ENCODE measurements around the gene NTNG1.
"Not testable (repeated sequence)": the region's sequence is repeated elsewhere in the genome, so short reads cannot be mapped to it uniquely, and the experiment has no call there.

NTNG1 gene

GRCh38 chr1:107195476-107195875, 54.6 kb downstream of the NTNG1 start:
- in situ Hi-C loops (cut with MboI; ENCODE audit: low sequenced_read_pairs) = no loop called here

- in situ Hi-C loops (cut with MboI; ENCODE audit: low sequenced_read_pairs) = no loop called here
Measured at GRCh38 chr1:107196973-107197562, 56.2 kb downstream of the NTNG1 start.

GRCh38 chr1:107198561-107198960, 57.7 kb downstream of the NTNG1 start:
- in situ Hi-C loops (cut with MboI; ENCODE audit: low sequenced_read_pairs) = no loop called here

- in situ Hi-C loops (cut with MboI; ENCODE audit: low sequenced_read_pairs) = no loop called here
Measured at GRCh38 chr1:107200631-107201030, 59.8 kb downstream of the NTNG1 start.

- in situ Hi-C loops (cut with MboI; ENCODE audit: low sequenced_read_pairs) = no loop called here
Measured at GRCh38 chr1:107202007-107202406, 61.2 kb downstream of the NTNG1 start.

- in situ Hi-C loops (cut with MboI; ENCODE audit: low sequenced_read_pairs) = no loop called here
Measured at GRCh38 chr1:107213225-107213624, 72.4 kb downstream of the NTNG1 start.

GRCh38 chr1:107220036-107220435, 79.2 kb downstream of the NTNG1 start:
- in situ Hi-C loops (cut with MboI; ENCODE audit: low sequenced_read_pairs) = no loop called here

GRCh38 chr1:107225706-107226105, 84.9 kb downstream of the NTNG1 start:
- in situ Hi-C loops (cut with MboI; ENCODE audit: low sequenced_read_pairs) = no loop called here

GRCh38 chr1:107228704-107229371, 88.0 kb downstream of the NTNG1 start:
- in situ Hi-C loops (cut with MboI; ENCODE audit: low sequenced_read_pairs) = no loop called here

- in situ Hi-C loops (cut with MboI; ENCODE audit: low sequenced_read_pairs) = no loop called here
Measured at GRCh38 chr1:107229711-107230110, 88.9 kb downstream of the NTNG1 start.

GRCh38 chr1:107230121-107230520, 89.3 kb downstream of the NTNG1 start:
- in situ Hi-C loops (cut with MboI; ENCODE audit: low sequenced_read_pairs) = no loop called here

GRCh38 chr1:107231291-107231690, 90.5 kb downstream of the NTNG1 start:
- in situ Hi-C loops (cut with MboI; ENCODE audit: low sequenced_read_pairs) = no loop called here

- in situ Hi-C loops (cut with MboI; ENCODE audit: low sequenced_read_pairs) = no loop called here
Measured at GRCh38 chr1:107232426-107232825, 91.6 kb downstream of the NTNG1 start.

GRCh38 chr1:107236760-107237159, 95.9 kb downstream of the NTNG1 start:
- in situ Hi-C loops (cut with MboI; ENCODE audit: low sequenced_read_pairs) = not testable (repeated sequence)

GRCh38 chr1:107243461-107243860, 102.6 kb downstream of the NTNG1 start:
- in situ Hi-C loops (cut with MboI; ENCODE audit: low sequenced_read_pairs) = no loop called here

GRCh38 chr1:107244709-107245500, 104.1 kb downstream of the NTNG1 start:
- in situ Hi-C loops (cut with MboI; ENCODE audit: low sequenced_read_pairs) = no loop called here

GRCh38 chr1:107246775-107247345, 106.0 kb downstream of the NTNG1 start:
- in situ Hi-C loops (cut with MboI; ENCODE audit: low sequenced_read_pairs) = no loop called here

GRCh38 chr1:107247679-107248078, 106.8 kb downstream of the NTNG1 start:
- in situ Hi-C loops (cut with MboI; ENCODE audit: low sequenced_read_pairs) = no loop called here

- in situ Hi-C loops (cut with MboI; ENCODE audit: low sequenced_read_pairs) = no loop called here
Measured at GRCh38 chr1:107250169-107250568, 109.3 kb downstream of the NTNG1 start.

GRCh38 chr1:107251083-107251482, 110.2 kb downstream of the NTNG1 start:
- in situ Hi-C loops (cut with MboI; ENCODE audit: low sequenced_read_pairs) = no loop called here

- in situ Hi-C loops (cut with MboI; ENCODE audit: low sequenced_read_pairs) = no loop called here
Measured at GRCh38 chr1:107251839-107252238, 111.0 kb downstream of the NTNG1 start.

- in situ Hi-C loops (cut with MboI; ENCODE audit: low sequenced_read_pairs) = no loop called here
Measured at GRCh38 chr1:107252271-107252670, 111.4 kb downstream of the NTNG1 start.
